Endothelial cell of umbilical vein (primary cell): ENCODE data around the gene CDIP1. TPM values are rescaled to one million over a fixed set of nuclear protein-coding genes. Genes with fewer than 3 reads are reported as not detected.

ENCODE experiments used
- BruUV-seq: library from RNA; stranded (reverse); fragments of 400-500 nt; replicated peaks from 2 replicates; lab custom pipeline; 2021; lab: Mats Ljungman, UMichigan
- CTCF ChIA-PET: fragments of 300-600, 350-600 bp; sonication (Branson Sonifier 250); formaldehyde crosslinking; loops from one replicate; lab custom pipeline; 2021; ENCODE audit warnings: antibody characterized with exemption, inconsistent platforms; lab: Charles Lee
- POLR2A ChIA-PET: fragments of 300-600, 350-600 bp; sonication (Branson Sonifier 250); formaldehyde crosslinking; loops from one replicate; lab custom pipeline; 2021; ENCODE audit warnings: antibody characterized with exemption, inconsistent platforms; lab: Charles Lee
- DNase-seq: peaks from one replicate; pipeline ENCODE4 v3.0.0-alpha.2; 2011; ENCODE audit warnings: low read depth, low spot score
- FAIRE-seq: peaks from 2 replicates; lab custom pipeline; 2011; peaks lifted over from hg19 to GRCh38; lab: Jason Lieb, UNC
- H2AFZ ChIP-seq: 2 replicates; pipeline ENCODE4 v1.6.0; 2012; ENCODE audit warnings: low read depth, low read length, control low read depth, inconsistent platforms
- H3K27ac ChIP-seq: 2 replicates; pipeline ENCODE4 v1.5.1; 2011; ENCODE audit warnings: low read depth, mild to moderate bottlenecking, control low read depth, low read length, moderate library complexity; ENCODE audit not compliant: insufficient read depth
- H3K27me3 ChIP-seq, 2 experiments: 2 replicates each; pipeline versions ENCODE4 v1.6.0 to v1.6.1; 2011; ENCODE audit warnings: low read length in 2 of 2, mixed read lengths in 1 of 2; ENCODE audit not compliant: control insufficient read depth in 2 of 2, insufficient read depth in 2 of 2
- H3K36me3 ChIP-seq, 2 experiments: 2 replicates in 1 of 2; 3 replicates in 1 of 2; pipeline ENCODE4 v1.5.1; 2011; ENCODE audit warnings: low read length in 2 of 2, mild to moderate bottlenecking in 1 of 2, moderate library complexity in 1 of 2; ENCODE audit not compliant: control insufficient read depth in 2 of 2, insufficient read depth in 2 of 2; ENCODE audit errors: extremely low read depth in 1 of 2
- H3K4me1 ChIP-seq: 3 replicates; pipeline ENCODE4 v1.5.1; 2011; ENCODE audit warnings: mild to moderate bottlenecking, low read length; ENCODE audit not compliant: control insufficient read depth, insufficient read depth; ENCODE audit errors: extremely low read depth
- H3K4me2 ChIP-seq: 2 replicates; pipeline ENCODE4 v1.6.1; 2011; ENCODE audit warnings: low read length, control low read depth, mixed read lengths; ENCODE audit not compliant: insufficient read depth
- H3K4me3 ChIP-seq, 3 experiments: fragments of 200-600 bp in 1 of 3; sonication (generic), shearing (Covaris generic) in 1 of 3; replicated peaks in 1 of 3; 2 replicates each; pipeline ENCODE4 v1.5.1; 2011 to 2016; ENCODE audit warnings: control low read depth in 3 of 3, low read length in 3 of 3, mild to moderate bottlenecking in 2 of 3, inconsistent platforms in 1 of 3, low read depth in 1 of 3, moderate library complexity in 1 of 3; ENCODE audit not compliant: insufficient read depth in 1 of 3
- H3K79me2 ChIP-seq: 2 replicates; pipeline ENCODE4 v1.6.0; 2012; ENCODE audit warnings: low read length, inconsistent platforms; ENCODE audit not compliant: control insufficient read depth, insufficient read depth
- H3K9ac ChIP-seq: replicated peaks from 2 replicates; pipeline ENCODE3; 2011; ENCODE audit warnings: low read length, control low read depth; ENCODE audit not compliant: insufficient read depth; ENCODE audit errors: extremely low read depth
- H3K9me1 ChIP-seq: replicated peaks from 3 replicates; pipeline ENCODE4 v1.6.0; 2011; ENCODE audit warnings: mild to moderate bottlenecking, low read length; ENCODE audit not compliant: control insufficient read depth, insufficient read depth; ENCODE audit errors: extremely low read depth
- H3K9me3 ChIP-seq: replicated peaks from 2 replicates; pipeline ENCODE4 v1.5.1; 2012; ENCODE audit warnings: low read length, inconsistent platforms; ENCODE audit not compliant: control insufficient read depth, insufficient read depth
- H4K20me1 ChIP-seq: replicated peaks from 2 replicates; pipeline ENCODE3; 2011; ENCODE audit warnings: mild to moderate bottlenecking, low read length; ENCODE audit not compliant: control insufficient read depth, insufficient read depth; ENCODE audit errors: extremely low read depth
- EZH2 ChIP-seq: IDR thresholded peaks from 2 replicates; pipeline ENCODE4 v1.6.1; 2012; ENCODE audit warnings: borderline replicate concordance, low read depth, mild to moderate bottlenecking, moderate library complexity, low read length, inconsistent platforms; ENCODE audit not compliant: severe bottlenecking
- FOS ChIP-seq: IDR thresholded peaks from 2 replicates; pipeline ENCODE4 v1.6.1; 2011; ENCODE audit warnings: mild to moderate bottlenecking, low read length, moderate library complexity, borderline replicate concordance; ENCODE audit not compliant: insufficient read depth
- GATA2 ChIP-seq: IDR thresholded peaks from 2 replicates; pipeline ENCODE4 v1.7.0; 2011; ENCODE audit warnings: low read depth, mild to moderate bottlenecking, moderate library complexity, mixed read lengths, low read length; ENCODE audit not compliant: insufficient read length, insufficient read depth
- JUN ChIP-seq: IDR thresholded peaks from 2 replicates; pipeline ENCODE4 v1.6.1; 2011; ENCODE audit warnings: borderline replicate concordance, low read depth; ENCODE audit not compliant: insufficient read length, insufficient read depth
- MYC ChIP-seq: IDR thresholded peaks from one replicate; pipeline ENCODE4 v1.6.1; 2011; ENCODE audit warnings: mild to moderate bottlenecking, low read depth, low read length
- POLR2A ChIP-seq: IDR thresholded peaks from 2 replicates; pipeline ENCODE4 v1.6.1; 2012; ENCODE audit warnings: low read depth, mild to moderate bottlenecking, control low read depth, low read length
- POLR2AphosphoS5 ChIP-seq: IDR thresholded peaks from 2 replicates; pipeline ENCODE4 v1.6.1; 2012; ENCODE audit warnings: low read depth, mild to moderate bottlenecking, control low read depth, low read length, moderate library complexity; ENCODE audit not compliant: insufficient read depth
- dilution Hi-C: fragments of 300-500 bp; cut with MboI; formaldehyde crosslinking; loops from one replicate; pipeline ENCODE4 v1.15.0; 2019; ENCODE audit warnings: low sequenced_read_pairs; ENCODE audit not compliant: extremely low pct_ligation_motif_present
- intact Hi-C: fragments of 100-400 bp; cut with micrococcal nuclease; formaldehyde crosslinking; loops from one replicate; pipeline ENCODE4 v1.10.0; 2022
- polyA plus RNA-seq, 4 experiments: library from polyadenylated mRNA; depleted of rRNA in 3 of 4; stranded (reverse) in 3 of 4; unstranded in 1 of 4; fragments of >200 nt; gene quantifications; 2 replicates each; pipeline versions ENCODE4 v1.2.1 to v1.2.3, GENCODE V29; 2011 to 2012; ENCODE audit warnings: missing spikeins in 1 of 4
- total RNA-seq: library from RNA; stranded (reverse); gene quantifications from 2 replicates; pipeline ENCODE4 v1.2.3, GENCODE V29; 2021
- TF ChIP-seq, protein P1 (sequence below): IDR thresholded peaks from 2 replicates; pipeline ENCODE4 v1.6.1; 2011; ENCODE audit not compliant: insufficient read depth, insufficient read length
- TF ChIP-seq, protein P2 (sequence below), 2 donors: IDR thresholded peaks; 1 replicate in 1 of 2; 2 replicates in 1 of 2; pipeline ENCODE4 v1.5.1; 2011; ENCODE audit warnings: low read length in 2 of 2, mild to moderate bottlenecking in 2 of 2, moderate library complexity in 2 of 2, control low read depth in 1 of 2, inconsistent platforms in 1 of 2, low read depth in 1 of 2; ENCODE audit not compliant: insufficient read depth in 1 of 2; ENCODE audit errors: extremely low read depth in 1 of 2

CDIP1 gene
- total and polyA plus RNA-seq, 2 donors (not counting 3 experiments of a cell fraction or from before 2014, with no cell fraction given) = 33.9 to 37.4 TPM

DNA sequence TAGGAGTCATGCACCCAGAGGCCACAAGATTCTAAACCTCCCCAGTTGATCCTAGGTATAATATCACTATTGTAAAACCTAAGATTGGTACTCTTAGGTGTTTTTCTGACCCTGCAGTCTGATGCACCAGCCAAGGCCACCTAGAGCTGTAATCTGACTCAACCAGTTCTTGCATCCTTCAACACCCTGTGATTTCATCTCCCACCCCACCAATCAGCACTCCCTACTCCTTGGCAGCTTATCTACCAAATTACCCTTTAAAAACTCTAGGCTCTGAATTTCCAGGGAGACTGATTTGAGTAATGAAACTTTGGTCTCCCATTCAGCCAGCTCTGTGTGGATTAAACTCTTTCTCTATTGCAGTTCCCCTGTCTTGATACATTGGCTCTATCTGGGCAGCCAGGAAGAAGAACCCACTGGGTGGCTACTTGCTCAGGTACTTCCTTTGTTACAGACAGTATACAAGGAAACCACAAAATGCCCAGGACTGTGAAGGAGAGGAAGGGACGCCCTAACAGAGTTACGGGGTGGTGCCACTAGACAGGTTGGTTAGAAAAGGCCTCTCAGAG lies 1.2 kb upstream of the CDIP1 start:
- no peak for FAIRE-seq
- no peak for TF ChIP-seq POLR2AphosphoS5
- TF ChIP-seq, protein P1, sequence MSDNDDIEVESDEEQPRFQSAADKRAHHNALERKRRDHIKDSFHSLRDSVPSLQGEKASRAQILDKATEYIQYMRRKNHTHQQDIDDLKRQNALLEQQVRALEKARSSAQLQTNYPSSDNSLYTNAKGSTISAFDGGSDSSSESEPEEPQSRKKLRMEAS = no peak
- TF ChIP-seq MYC = no peak
- TF ChIP-seq, protein P2, sequence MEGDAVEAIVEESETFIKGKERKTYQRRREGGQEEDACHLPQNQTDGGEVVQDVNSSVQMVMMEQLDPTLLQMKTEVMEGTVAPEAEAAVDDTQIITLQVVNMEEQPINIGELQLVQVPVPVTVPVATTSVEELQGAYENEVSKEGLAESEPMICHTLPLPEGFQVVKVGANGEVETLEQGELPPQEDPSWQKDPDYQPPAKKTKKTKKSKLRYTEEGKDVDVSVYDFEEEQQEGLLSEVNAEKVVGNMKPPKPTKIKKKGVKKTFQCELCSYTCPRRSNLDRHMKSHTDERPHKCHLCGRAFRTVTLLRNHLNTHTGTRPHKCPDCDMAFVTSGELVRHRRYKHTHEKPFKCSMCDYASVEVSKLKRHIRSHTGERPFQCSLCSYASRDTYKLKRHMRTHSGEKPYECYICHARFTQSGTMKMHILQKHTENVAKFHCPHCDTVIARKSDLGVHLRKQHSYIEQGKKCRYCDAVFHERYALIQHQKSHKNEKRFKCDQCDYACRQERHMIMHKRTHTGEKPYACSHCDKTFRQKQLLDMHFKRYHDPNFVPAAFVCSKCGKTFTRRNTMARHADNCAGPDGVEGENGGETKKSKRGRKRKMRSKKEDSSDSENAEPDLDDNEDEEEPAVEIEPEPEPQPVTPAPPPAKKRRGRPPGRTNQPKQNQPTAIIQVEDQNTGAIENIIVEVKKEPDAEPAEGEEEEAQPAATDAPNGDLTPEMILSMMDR (IDR thresholded peaks at IDR 0.05; ENCODE audit: extremely low read depth in 1 of 2, insufficient read depth in 1 of 2, low read depth in 1 of 2, low read length in 2 of 2) = no peak
- no peak for TF ChIP-seq EZH2
- TF ChIP-seq GATA2 = no peak
- TF ChIP-seq POLR2A = no peak
- no peak for TF ChIP-seq JUN
- TF ChIP-seq FOS = no peak
- Histone ChIP-seq H4K20me1 (no peaks in the 10 kb centered on the region), H3K4me3 (no peak overlapping the region), H3K27ac (no peak overlapping the region), H3K27me3 (peaks cover 0 to 2% of the 10 kb centered on the region in 2 experiments), H3K9ac (no peak overlapping the region), H3K4me1 (no peaks in the 10 kb centered on the region), H3K9me1 (no peaks in the 10 kb centered on the region), H3K4me2 (no peak overlapping the region), H3K36me3 (no peaks in the 10 kb centered on the region), H2AFZ (no peak overlapping the region), H3K79me2 (no peaks in the 10 kb centered on the region), H3K9me3 (no peaks in the 10 kb centered on the region)
- intact Hi-C loops = loop anchor here (2.0 to 5.0 kb wide), 2 partner anchors 63 to 73 kb away; partner anchors contain the start of genes HMOX2 and UBALD1
- dilution Hi-C loops = no loop called here
- ChIA-PET CTCF (interaction anchor here (2.1 kb wide), 1 partner anchor 9 kb away, joined by 12 read pairs; no protein-coding TSS in a partner anchor), POLR2A (no interaction called here)
- BruUV-seq = no TSS peak
- no peak for DNase-seq
